Cerebellar nuclear complex (tissue), 1 donor: ENCODE data around the gene CD300LD.
"Not testable (repeated sequence)": the region's sequence is repeated elsewhere in the genome, so short reads cannot be mapped to it uniquely, and the experiment has no call there.

ENCODE experiments used
- DNase-seq, 2 experiments: peaks; one replicate each; lab custom pipeline; 2025; lab: John Stamatoyannopoulos, UW

The CD300LD gene

DNA sequence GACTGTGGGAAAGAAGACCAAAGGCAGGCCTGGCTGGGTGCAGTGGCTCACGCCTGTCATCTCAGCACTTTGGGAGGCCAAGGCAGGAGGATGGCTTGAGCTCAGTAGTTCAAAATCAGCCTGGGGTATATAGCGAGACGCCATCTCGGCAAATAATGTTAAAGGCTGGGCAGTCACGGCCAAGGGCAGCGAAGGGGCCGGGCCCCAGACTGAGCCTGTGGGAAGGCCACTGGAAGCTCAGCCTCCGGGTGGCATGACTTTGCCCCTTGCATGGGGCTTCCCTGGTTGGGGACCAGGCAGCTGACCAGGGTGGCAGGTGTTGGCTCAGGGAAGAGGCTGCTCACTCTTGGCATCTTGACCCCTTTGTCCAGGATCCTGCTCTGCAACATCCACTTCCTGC, 14.0 kb upstream of the CD300LD start:
- no peak for DNase-seq

DNA sequence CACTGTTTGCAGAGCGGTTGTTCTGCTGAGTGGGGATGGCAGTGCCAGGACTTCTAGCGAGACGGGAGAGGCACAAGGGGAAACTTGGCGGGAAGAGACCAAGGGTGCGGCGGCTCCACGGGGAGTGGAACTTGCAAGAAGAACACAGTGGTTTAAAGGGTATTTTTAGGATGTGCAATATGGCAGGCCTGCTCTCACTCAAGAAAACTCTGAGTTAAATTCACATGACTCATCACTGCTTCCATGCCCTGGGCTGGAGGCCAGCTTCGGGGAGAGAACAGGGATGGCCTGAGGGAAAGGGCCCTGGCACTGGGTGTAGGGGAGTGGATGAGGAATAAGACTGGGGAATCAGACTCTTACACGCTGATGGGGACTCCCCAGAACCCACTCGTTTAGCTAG, 13.3 kb upstream of the CD300LD start:
- peak in 1 of 2 experiments; percentile 48 for DNase-seq

DNA sequence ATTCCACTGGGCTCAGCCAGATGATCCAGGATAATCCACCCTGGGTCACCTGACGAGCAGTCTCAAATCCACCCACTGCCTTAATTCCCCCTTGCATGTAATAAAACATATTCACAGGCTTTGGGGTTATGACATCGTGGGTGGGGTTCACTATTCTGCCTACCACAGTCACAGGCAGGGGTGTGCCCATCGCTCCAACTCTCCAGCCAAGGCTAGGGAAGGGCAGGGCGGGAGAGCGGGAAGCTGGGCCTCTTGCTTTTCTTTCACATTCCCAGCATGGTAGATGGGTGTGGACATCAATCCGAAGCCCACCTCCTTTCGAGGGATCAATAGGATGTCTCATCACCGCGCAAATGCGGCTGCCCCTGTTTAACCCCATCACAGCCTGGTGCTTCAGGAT, 12.7 kb upstream of the CD300LD start:
- no peak for DNase-seq

DNA sequence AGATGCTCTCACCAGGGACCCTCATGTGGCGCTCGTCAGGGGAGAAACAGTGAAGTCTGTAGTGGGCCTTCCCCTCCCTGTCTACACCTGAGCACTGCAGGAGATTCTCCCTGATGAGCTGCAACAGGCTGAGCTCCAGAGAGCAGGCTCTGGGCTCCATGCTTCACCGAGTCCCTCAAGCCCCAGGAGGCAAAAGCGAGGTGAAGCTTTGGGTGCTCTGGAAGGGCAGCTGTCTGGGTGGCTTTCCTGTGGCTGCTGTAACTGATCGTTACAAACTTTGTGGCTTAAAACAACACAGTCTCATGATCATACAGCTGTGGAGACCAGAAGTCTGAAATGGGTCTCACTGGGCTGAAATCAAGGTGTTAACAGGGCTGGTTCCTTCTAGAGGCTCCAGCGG, 12.1 kb upstream of the CD300LD start:
- no peak for DNase-seq

DNA sequence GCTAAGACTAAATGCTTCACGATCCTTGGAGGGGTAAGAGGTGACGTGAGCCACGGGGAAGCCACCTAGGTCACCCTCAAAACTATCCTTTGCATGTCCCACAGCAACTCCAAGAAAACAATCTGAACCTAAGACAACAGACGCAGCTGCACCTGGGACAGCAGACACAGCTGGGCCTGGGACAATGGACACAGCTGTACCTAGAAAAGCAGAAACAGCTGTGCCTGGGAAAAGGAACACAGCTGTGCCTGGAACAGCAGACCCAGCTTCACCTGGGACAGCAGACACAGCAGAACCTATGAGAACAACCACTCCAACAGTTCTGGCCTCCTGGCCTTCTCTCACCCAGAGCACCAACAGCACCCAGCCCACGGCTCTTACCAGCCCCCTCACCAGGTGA, 11.7 kb upstream of the CD300LD start:
- no peak for DNase-seq

DNA sequence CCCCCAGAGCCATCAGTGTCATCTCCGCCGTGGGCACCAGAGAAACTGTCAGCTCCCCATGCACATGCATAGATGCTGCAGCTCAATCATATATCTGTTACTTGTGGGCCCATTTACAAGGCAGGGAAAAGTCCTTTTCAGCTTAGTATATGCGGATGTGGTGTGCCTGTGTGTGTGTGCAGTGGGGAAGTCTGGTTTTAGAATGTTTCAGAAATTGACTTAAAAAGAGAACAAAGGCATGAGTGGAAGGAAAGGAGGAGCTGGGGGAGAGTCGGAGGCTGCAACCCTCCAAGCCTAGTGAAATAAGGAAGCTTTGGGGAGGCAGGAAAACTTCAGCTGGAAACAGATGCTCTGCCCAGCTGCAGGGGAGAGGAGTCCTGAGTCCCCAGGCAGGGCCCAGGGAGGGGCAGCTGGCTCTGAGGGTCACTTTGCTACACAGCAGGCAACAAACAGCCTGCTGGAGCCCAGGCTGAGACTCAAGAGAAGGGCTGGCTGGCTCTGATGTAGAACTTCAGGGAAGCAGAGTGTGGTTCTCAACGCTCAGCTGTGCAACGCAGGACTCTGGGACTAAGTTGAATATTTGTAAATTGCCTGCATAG, 11.1 kb upstream of the CD300LD start:
- DNase-seq: no peak

DNA sequence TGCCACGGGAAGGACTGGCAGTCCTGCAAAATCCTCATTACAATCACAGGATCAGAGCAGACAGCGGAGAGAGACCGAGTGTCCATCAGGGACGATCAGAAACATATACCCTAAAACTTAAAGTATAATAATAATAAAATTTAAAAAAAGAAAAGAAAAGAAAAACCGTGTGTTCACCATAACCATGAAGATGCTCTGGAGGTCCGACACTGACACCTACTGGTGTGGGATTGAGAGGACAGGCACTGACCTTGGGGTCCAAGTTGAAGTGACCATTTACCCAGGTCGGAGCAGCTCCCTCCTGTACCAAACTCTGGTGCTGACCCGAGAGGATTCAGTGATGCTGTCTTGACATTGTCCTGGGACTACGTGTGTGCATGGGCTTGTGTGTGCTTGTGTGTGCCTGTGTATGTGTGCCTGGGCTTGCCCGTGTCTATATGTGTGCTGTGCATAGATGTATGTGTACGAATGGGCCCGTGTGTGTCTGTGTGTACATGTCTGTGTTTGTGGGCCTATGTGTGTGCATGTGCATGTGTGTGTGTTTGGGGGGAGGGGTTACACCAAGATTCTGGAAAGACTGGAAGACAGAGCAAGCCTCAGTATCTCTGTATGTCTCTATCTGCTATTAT, 10.0 kb upstream of the CD300LD start:
- DNase-seq: no peak

DNA sequence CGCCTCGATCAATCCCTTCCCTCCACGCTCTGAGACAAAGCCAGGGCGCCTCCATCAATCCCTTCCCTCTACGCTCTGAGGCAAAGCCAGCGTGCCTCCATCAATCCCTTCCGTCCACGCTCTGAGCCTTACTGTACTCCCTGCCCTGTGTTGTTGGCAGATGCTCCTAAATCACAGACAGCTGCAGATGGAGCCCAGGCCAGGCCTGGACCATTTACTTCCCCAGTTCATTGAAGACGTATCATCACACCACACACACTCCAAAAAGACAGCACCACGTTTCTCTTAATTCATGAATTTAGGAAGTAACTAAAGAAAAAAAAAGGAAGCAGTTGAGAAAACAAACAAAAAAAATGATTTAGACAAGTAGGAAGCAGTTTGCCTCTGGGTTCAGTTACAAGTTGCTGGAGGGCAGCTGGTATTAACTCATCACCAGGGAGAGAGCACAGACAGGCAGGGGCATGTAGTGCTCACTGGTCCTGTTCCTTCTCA, 7.4 kb upstream of the CD300LD start:
- no peak for DNase-seq

DNA sequence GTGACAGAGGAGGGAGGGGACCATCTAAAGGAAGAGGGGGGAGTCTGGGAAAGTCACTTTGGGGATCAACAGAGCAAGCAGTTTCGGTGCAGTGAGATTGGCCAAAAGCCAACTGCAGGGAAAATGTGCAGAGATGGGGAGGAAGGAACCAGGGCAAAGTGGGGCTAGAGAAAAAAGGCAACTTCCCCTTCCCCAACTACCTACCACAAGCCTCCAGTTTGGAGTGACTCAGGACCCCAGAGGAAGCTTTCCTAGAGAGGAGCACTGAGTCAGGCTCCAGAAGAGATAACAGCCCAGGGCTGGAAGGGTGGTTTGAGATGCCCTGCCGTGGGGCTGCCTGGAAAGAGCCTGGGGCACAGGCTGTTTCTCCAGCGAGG, 6.9 kb upstream of the CD300LD start:
- DNase-seq: no peak

DNA sequence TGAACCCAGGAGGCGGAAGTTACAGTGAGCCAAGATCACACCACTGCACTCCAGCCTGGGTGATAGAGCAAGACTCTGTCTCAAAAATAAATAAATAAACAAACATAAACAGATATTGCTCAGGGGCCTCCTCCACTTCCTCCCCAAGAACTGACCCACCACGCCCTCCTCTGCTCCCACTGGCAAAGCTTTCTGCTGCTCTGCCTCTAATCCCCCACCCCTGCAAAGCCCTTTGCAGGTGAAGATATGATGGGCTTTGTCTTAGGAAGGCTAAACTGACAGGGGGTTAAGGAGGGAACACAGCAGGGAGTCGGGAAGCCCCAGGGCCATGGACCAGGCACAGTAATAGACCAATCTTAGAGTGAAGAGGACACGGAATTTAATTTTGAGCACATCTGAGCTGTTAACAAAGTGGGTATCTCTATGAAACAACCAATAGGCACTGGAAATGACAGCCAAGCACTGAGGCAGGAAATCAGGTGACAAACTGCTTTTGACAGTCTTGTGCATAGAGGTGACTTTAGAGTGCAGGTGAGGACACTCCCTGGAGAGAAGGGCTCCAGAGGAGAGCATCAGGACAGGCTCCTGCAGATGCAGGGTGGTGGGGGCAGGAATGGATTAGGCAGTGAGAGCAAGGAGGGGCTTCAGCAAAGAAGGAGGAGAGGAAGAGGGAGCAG, 6.4 kb upstream of the CD300LD start:
- no peak for DNase-seq

DNA sequence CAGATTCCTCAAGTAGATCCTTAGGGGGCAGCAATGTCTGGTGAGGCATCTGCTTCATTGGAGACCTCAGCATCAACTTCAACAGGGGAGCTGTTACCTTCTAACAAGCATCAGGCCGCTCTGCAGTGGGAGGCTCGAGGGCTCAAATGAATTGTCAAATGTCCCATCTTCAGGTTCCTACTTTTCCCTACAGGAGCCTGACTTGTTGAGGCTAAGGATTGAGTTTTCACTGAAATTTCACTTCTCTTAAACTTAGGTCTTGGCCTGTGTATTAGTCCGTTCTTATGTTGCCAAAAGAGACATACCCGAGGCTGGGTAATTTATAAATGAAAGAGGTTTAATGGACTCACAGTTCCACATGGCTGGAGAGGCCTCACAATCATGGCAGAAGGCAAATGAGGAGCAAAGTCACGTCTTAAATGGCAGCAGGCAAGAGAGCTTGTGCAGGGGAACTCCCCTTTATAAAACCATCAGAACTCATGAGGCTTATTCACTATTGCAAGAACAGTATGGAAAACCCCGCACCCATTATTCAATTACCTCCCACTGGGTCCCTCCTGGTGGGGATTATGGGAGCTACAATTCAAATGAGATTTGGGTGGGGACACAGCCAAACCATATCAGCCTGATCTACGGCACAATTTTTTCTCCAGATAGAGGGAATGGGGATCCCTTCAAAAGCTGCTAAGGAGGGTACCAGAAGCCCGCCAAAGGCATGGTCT, 5.1 kb upstream of the CD300LD start:
- no peak for DNase-seq

DNA sequence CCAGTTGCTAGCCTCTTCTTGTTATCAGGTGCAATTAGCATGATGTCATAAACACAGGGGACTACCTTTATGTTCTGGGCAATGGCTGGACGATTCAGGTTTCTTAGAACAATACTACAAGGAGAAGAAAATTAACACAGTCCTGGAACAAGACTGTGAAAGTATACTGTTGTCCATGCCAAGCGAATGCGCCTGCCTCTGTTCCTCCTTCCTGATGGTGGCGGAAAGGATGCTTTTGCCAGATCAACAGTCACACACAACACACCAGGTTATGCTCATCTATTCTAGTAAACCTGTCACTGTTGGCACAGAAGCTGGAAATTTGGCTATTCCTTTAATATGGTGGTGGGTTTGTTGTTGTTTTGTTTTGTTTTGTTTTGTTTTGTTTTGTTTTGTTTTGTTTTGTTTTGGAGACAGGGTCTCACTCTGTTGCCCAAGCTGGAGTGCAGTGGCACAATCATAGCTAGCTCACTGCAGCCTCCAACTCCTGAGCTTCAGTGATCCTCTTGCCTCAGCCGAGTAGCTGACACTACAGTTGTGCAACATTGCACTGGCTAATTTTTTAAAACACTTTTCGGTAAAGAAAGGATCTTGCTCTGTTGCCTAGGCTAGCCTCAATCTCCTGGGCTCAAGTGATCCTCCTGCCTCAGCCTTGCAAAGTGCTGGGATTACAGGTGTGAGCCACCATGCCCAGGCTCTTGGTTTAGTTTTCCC, 3.1 kb upstream of the CD300LD start:
- no peak for DNase-seq

DNA sequence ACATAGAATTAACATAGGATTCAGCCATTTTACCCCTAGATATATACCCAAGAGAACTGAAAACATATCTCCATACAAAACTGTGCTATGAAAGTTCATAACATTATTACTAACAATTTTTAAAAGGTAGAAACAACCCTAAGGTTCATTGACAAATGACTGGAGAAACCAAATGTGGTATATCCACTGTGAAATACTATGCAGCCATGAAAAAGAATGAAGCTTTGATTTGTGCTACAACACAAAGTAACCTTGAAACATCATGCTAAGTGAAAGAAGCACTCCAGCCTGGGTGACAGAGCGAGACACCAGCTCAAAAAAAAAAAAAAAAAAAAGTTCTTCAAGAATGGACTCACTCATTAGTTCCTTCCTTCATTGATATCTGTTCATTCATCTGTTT, 580 bp downstream of the CD300LD start:
- DNase-seq: no peak

DNA sequence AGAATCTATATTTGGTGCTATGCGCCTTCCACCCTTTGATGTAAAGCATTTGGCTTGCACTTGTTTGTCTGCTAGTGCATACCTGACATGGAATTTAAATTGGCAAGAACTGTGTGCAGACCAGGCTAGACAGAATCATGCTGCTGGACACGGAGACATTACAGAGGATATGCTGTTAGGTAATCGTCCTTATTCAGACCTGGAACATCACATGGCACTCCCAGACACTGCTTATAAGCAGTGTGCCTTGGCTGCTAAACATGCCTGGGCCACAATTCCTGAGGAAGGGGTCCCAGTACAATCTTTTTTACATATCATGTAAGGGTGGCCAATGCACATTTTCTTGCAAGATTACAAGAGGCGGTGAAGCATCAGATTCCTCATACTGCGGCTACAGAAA, 6.4 kb downstream of the CD300LD start:
- DNase-seq: no peak

DNA sequence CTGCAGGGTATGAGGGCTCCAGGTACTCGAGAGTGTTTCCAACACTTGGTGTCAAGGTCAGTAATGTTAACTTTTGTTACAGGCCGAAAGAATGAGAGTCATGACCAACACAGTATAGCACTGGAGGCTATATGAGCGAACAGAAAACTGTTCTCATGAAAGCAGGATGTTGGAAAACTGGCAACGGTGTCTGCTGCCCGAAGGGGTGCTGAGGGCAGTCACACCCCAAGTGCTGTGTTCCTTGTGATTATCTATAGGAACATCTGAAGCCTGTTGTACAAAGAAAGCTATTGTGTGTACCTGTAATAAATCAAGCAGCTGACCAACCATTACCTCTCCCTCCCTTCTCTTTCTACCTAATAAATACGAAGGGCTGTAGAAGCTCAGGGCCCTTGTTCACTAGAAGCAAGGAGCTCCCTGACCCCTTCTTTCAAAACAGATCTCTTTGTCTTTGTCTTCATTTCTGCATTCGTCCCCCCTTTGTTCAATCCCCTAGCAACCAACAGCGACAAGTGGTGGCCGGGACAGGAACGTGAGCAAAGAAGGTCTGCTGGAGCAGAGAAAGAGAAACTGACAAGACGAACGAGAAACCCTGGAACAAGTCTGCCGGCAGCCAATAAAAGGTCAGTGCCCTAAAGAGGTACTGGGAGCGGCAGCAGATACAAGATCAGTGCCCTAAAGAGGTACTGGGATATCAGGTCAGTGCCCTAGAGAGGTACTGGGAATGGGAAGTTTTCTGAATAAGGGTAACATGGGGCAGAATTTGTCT, 7.6 kb downstream of the CD300LD start:
- DNase-seq: no peak

DNA sequence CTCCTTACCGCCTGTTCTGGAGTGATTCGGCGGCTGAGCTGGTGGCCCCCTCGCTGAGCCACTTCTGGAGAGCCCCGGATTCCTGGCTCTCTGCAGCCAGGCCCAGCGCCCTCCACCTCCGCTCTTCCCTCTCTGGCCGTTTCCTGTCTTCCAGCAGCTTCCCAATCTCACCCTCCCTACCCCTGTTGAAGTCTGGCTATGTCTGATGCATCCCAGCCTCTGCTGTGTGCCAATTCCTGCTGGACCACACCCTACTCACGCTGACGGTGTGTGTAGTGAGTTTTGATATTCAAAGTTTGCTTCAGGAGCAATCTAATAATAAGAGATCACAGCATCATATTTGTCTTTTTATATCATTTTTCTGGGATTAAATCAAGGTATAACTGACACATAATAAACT, 9.4 kb downstream of the CD300LD start:
- DNase-seq: no peak

DNA sequence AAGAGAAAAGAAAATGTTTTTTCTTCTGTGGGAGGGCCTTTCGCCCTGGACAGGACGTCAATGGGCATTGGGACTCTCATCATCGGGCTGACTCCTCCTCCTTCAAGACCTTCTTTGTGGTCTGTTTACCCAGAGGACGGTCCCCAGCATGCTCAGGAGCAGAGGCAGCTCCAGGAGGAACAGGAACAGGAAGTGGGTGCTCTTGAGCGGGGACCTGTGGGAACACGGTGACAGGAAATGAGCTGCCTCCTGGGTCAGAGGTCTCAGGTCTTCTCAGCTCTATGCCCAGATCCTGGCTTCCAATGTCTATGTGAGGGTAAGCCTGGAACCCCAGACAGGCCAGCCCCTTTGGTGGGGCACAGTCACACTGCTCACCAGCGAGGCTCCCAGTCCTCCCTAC, 12.2 kb downstream of the CD300LD start:
- DNase-seq: no peak

DNA sequence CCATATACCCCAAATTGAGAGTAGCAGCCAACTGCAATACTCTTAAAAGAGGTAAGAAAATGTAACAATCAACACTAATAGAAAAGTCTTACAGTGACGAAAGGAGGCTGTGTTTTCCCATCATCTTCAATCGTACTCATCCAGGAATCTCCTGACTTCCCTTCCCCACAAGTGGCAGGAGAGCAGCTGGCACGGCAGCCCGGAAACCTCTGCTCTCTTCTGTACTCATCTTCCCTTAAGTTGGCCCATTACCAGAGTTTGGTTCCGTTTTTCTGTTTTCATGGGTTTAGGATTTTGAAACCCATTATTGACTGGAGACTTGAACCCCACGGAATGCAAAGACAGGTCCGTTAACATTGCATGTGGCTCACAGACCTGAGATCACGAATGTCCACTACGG, 13.1 kb downstream of the CD300LD start:
- DNase-seq: no peak

DNA sequence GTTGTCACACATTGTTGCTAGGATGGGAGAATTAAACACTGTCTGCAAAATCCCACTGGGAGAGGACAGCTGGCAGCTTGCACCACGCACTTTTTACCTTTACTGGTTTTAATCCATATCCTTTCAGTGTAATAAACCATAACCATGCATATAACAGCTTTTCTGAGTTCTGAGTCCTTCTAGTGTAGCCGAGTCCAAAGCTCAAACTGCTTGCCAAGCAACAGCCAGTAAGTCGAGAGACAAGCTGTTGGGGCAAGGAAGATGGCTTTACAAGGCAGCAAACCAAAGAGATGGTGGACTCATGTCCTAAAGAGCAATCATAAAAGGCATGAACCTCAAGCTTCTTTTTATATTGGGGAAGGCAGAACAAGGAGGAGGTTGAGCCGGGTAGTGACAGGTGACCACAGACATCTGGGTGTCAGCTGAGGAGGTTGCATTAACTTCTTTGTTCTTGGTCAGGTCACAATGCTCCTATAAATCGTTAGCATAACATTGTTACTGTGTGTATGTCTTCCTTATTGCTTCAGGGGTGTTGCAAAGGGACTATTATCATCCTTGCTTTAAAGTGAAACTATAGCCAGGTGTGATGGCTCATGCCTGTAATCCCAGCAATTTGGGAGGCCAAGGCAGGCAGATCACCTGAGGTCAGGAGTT, 17.5 kb downstream of the CD300LD start:
- DNase-seq: no peak

DNA sequence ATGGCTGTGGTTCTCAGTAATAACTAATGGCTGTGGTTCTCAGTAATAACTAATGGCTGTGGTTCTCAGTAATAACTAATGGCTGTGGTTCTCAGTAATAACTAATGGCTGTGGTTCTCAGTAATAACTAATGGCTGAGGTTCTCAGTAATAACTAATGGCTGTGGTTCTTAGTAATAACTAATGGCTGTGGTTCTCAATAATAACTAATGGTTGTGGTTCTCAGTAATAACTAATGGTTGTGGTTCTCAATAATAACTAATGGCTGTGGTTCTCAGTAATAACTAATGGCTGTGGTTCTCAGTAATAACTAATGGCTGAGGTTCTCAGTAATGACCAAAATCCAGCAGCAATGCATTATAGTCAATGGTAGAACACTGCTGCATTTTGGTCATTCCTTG, 18.4 kb downstream of the CD300LD start:
- DNase-seq: not testable (repeated sequence)

DNA sequence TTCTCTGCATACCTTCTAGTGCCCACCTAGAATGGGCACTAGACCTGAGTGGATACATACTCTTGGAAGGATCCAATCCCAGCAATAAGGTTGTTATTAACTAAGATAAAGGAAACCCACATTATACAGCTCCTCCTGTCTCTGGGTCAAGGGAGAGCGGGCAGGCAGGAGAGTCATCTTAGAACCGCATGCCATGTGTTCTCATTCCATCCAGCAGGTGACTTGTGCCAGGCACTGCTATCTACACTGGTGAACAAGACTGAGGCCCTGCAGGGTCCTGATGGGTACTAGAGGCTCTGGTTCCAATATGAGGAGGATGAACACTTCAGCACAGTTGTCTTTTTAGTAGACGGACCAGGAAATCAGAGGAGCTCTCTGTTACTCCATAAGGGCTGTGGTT, 18.9 kb downstream of the CD300LD start:
- no peak for DNase-seq
